Right forelimb (tissue), 1 donor: Measurements from ENCODE around the gene TPPP.

ENCODE experiments used
- DNase-seq: peaks from one replicate; pipeline ENCODE4 v3.0.0-alpha.2; 2018

TPPP gene

GRCh38 chr5:664343-664993, 28.7 kb downstream of the TPPP start:
- DNase-seq, result no peak

GRCh38 chr5:663436-664342, 29.5 kb downstream of the TPPP start:
- DNase-seq, result no peak

GRCh38 chr5:662751-663435, 30.3 kb downstream of the TPPP start:
- no peak for DNase-seq

- DNase-seq, result no peak
Observed at GRCh38 chr5:661891-662750, 31.0 kb downstream of the TPPP start.

- DNase-seq, result no peak
Observed at GRCh38 chr5:660491-661030, 32.6 kb downstream of the TPPP start.

- DNase-seq, result no peak
Observed at GRCh38 chr5:659496-660263, 33.5 kb downstream of the TPPP start.

GRCh38 chr5:658103-658502, 35.0 kb downstream of the TPPP start:
- DNase-seq, result no peak

GRCh38 chr5:657570-657969, 35.6 kb downstream of the TPPP start:
- DNase-seq, result no peak

GRCh38 chr5:655406-655805, 37.7 kb downstream of the TPPP start:
- no peak for DNase-seq

GRCh38 chr5:654071-654778, 38.9 kb downstream of the TPPP start:
- no peak for DNase-seq

GRCh38 chr5:652773-653350, 40.3 kb downstream of the TPPP start:
- no peak for DNase-seq

- DNase-seq, result no peak
Observed at GRCh38 chr5:652023-652515, 41.1 kb downstream of the TPPP start.

GRCh38 chr5:651296-652022, 41.7 kb downstream of the TPPP start:
- DNase-seq, result no peak

GRCh38 chr5:647727-648126, 45.4 kb downstream of the TPPP start:
- no peak for DNase-seq

- no peak for DNase-seq
Observed at GRCh38 chr5:647311-647710, 45.8 kb downstream of the TPPP start.

GRCh38 chr5:646396-647201, 46.6 kb downstream of the TPPP start:
- DNase-seq, result no peak

- no peak for DNase-seq
Observed at GRCh38 chr5:645421-645820, 47.7 kb downstream of the TPPP start.

GRCh38 chr5:644971-645370, 48.2 kb downstream of the TPPP start:
- no peak for DNase-seq

- no peak for DNase-seq
Observed at GRCh38 chr5:644509-644908, 48.6 kb downstream of the TPPP start.
